HG02588 (cell line): ENCODE measurements around the gene GPBAR1.

Source experiments
- ATAC-seq: cut with Tn5 transposase; IDR thresholded peaks from one replicate; pipeline ENCODE4 v1.9.1; 2021; ENCODE audit warnings: mild to moderate bottlenecking, moderate library complexity; ENCODE audit not compliant: unreplicated experiment

The GPBAR1 gene

GRCh38 chr2:218238887-218239286 lies 21.9 kb upstream of the GPBAR1 start:
- no peak for ATAC-seq

GRCh38 chr2:218244204-218244603 lies 16.6 kb upstream of the GPBAR1 start:
- no peak for ATAC-seq

GRCh38 chr2:218244665-218245064 lies 16.1 kb upstream of the GPBAR1 start:
- ATAC-seq: no peak

GRCh38 chr2:218245214-218245613 lies 15.6 kb upstream of the GPBAR1 start:
- no peak for ATAC-seq

GRCh38 chr2:218249691-218250090 lies 11.1 kb upstream of the GPBAR1 start:
- no peak for ATAC-seq

- no peak for ATAC-seq
These were observed 8.1 kb upstream of the GPBAR1 start for GRCh38 chr2:218252509-218253231.

- ATAC-seq: no peak
These were observed 7.6 kb upstream of the GPBAR1 start for GRCh38 chr2:218253232-218253625.

- ATAC-seq: no peak
These were observed 5.4 kb upstream of the GPBAR1 start for GRCh38 chr2:218255446-218255845.

- ATAC-seq: no peak
These were observed 4.0 kb upstream of the GPBAR1 start for GRCh38 chr2:218256612-218257350.

- ATAC-seq: peak; percentile 62
These were observed 3.3 kb upstream of the GPBAR1 start for GRCh38 chr2:218257390-218257981.

GRCh38 chr2:218259099-218259961 lies 1.5 kb upstream of the GPBAR1 start:
- ATAC-seq: no peak

- ATAC-seq: no peak
These were observed 649 bp upstream of the GPBAR1 start for GRCh38 chr2:218260166-218260565.

- ATAC-seq: no peak
These were observed 815 bp downstream of the GPBAR1 start for GRCh38 chr2:218261423-218262236.

GRCh38 chr2:218262237-218262600 lies 1.4 kb downstream of the GPBAR1 start:
- no peak for ATAC-seq

- no peak for ATAC-seq
These were observed 2.1 kb downstream of the GPBAR1 start for GRCh38 chr2:218262631-218263586.

- no peak for ATAC-seq
These were observed 3.2 kb downstream of the GPBAR1 start for GRCh38 chr2:218263817-218264641.

- no peak for ATAC-seq
These were observed 4.2 kb downstream of the GPBAR1 start for GRCh38 chr2:218264773-218265561.

GRCh38 chr2:218265626-218266025 lies 4.8 kb downstream of the GPBAR1 start:
- no peak for ATAC-seq
